GM12891 (cell line): Measurements from ENCODE around the gene CORO1C.

Experiments
- DNase-seq: peaks from one replicate; pipeline ENCODE4 v3.0.0; 2011; ENCODE audit warnings: low spot score; ENCODE audit not compliant: insufficient read length
- FAIRE-seq: peaks from 2 replicates; lab custom pipeline; 2011; peaks lifted over from hg19 to GRCh38; lab: Jason Lieb, UNC
- PAX5 ChIP-seq: IDR thresholded peaks from 2 replicates; pipeline ENCODE4 v1.6.1; 2011; ENCODE audit warnings: low read length, moderate library complexity, mild to moderate bottlenecking; ENCODE audit not compliant: insufficient read depth, severe bottlenecking
- POLR2A ChIP-seq: IDR thresholded peaks from 2 replicates; pipeline ENCODE4 v1.6.1; 2011; ENCODE audit warnings: low read depth, low read length, control low read depth
- POLR2AphosphoS5 ChIP-seq: IDR thresholded peaks from 2 replicates; pipeline ENCODE4 v1.6.1; 2011; ENCODE audit warnings: low read depth, low read length, control low read depth
- POU2F2 ChIP-seq: IDR thresholded peaks from 2 replicates; pipeline ENCODE4 v1.6.1; 2011; ENCODE audit warnings: low read depth, mild to moderate bottlenecking, control low read depth, low read length, moderate library complexity
- SPI1 ChIP-seq: IDR thresholded peaks from 2 replicates; pipeline ENCODE4 v1.6.1; 2011; ENCODE audit warnings: low read depth, low read length, control low read depth
- TAF1 ChIP-seq: IDR thresholded peaks from 2 replicates; pipeline ENCODE4 v1.6.1; 2011; ENCODE audit warnings: low read depth, low read length, control low read depth

Gene CORO1C

GRCh38 chr12:108727868-108728735 lies 3.2 kb downstream of the CORO1C start:
- no peak for FAIRE-seq
- no peak for TF ChIP-seq POLR2A
- TF ChIP-seq PAX5 = no peak
- no peak for TF ChIP-seq POLR2AphosphoS5
- no peak for TF ChIP-seq TAF1
- TF ChIP-seq SPI1 = no peak
- no peak for TF ChIP-seq POU2F2
- no peak for DNase-seq

- DNase-seq = no peak
- FAIRE-seq = no peak
Observed at GRCh38 chr12:108727161-108727560, 4.2 kb downstream of the CORO1C start.

GRCh38 chr12:108724890-108725151 lies 6.5 kb downstream of the CORO1C start:
- DNase-seq (no peak), FAIRE-seq (no peak)
- TF ChIP-seq POU2F2 (no peak), POLR2AphosphoS5 (no peak), SPI1 (no peak), TAF1 (no peak), POLR2A (no peak), PAX5 (no peak)

More at GRCh38 chr12:108727161-108727560, 4.2 kb downstream of the CORO1C start:
- no peak for TF ChIP-seq POLR2AphosphoS5
- no peak for TF ChIP-seq POU2F2
- TF ChIP-seq POLR2A = no peak
- no peak for TF ChIP-seq PAX5
- no peak for TF ChIP-seq SPI1
- TF ChIP-seq TAF1 = no peak

- no peak for DNase-seq
- TF ChIP-seq POLR2A (no peak), SPI1 (peak; percentile 34; the same call in 1 of the 2 replicates)
- FAIRE-seq = peak; percentile 13
Observed at GRCh38 chr12:108724054-108724889, 7.0 kb downstream of the CORO1C start.

GRCh38 chr12:108722992-108723766 lies 8.1 kb downstream of the CORO1C start:
- DNase-seq = no peak
- TF ChIP-seq POLR2A = no peak
- TF ChIP-seq POU2F2 = no peak
- TF ChIP-seq SPI1 = no peak
- no peak for TF ChIP-seq POLR2AphosphoS5
- TF ChIP-seq PAX5 = no peak
- TF ChIP-seq TAF1 = no peak
- FAIRE-seq = no peak

GRCh38 chr12:108722463-108722862 lies 8.9 kb downstream of the CORO1C start:
- TF ChIP-seq POU2F2 = no peak
- TF ChIP-seq POLR2A = no peak
- no peak for TF ChIP-seq TAF1
- no peak for TF ChIP-seq PAX5
- no peak for TF ChIP-seq POLR2AphosphoS5
- no peak for TF ChIP-seq SPI1
- FAIRE-seq (no peak), DNase-seq (no peak)

GRCh38 chr12:108721824-108722223 lies 9.5 kb downstream of the CORO1C start:
- TF ChIP-seq POLR2A (no peak), SPI1 (no peak), POLR2AphosphoS5 (no peak), PAX5 (no peak), TAF1 (no peak), POU2F2 (no peak)
- no peak for FAIRE-seq
- no peak for DNase-seq

- FAIRE-seq (no peak), DNase-seq (no peak)
- TF ChIP-seq SPI1 (no peak), POLR2A (no peak), POU2F2 (no peak), POLR2AphosphoS5 (no peak), TAF1 (no peak), PAX5 (no peak)
Observed at GRCh38 chr12:108720757-108721514, 10.4 kb downstream of the CORO1C start.

- no peak for FAIRE-seq
- TF ChIP-seq TAF1 (no peak), PAX5 (no peak), SPI1 (no peak), POLR2A (no peak), POU2F2 (no peak), POLR2AphosphoS5 (no peak)
- no peak for DNase-seq
Observed at GRCh38 chr12:108717243-108717642, 14.1 kb downstream of the CORO1C start.
